SH-SY5Y (cell line): ENCODE results near the gene PRKG1.

Experiments
- GATA2 ChIP-seq: IDR thresholded peaks from 2 replicates; pipeline ENCODE4 v1.6.1; 2011; ENCODE audit warnings: mild to moderate bottlenecking, low read depth, low read length
- GATA3 ChIP-seq: IDR thresholded peaks from 2 replicates; pipeline ENCODE4 v1.6.1; 2011; ENCODE audit warnings: low read depth, mild to moderate bottlenecking, low read length, moderate library complexity

- no peak for TF ChIP-seq GATA2
- no peak for TF ChIP-seq GATA3
Observed at GRCh38 chr10:51228714-51229100, 154.4 kb downstream of the PRKG1 start.
